HG02610 (cell line): ENCODE data around the gene SSUH2.
"Not testable (repeated sequence)": the region's sequence is repeated elsewhere in the genome, so short reads cannot be mapped to it uniquely, and the experiment has no call there.

Experiments used
- ATAC-seq: cut with Tn5 transposase; IDR thresholded peaks from one replicate; pipeline ENCODE4 v1.9.1; 2021; ENCODE audit warnings: mild to moderate bottlenecking, moderate library complexity; ENCODE audit not compliant: unreplicated experiment

Gene SSUH2, protein sequence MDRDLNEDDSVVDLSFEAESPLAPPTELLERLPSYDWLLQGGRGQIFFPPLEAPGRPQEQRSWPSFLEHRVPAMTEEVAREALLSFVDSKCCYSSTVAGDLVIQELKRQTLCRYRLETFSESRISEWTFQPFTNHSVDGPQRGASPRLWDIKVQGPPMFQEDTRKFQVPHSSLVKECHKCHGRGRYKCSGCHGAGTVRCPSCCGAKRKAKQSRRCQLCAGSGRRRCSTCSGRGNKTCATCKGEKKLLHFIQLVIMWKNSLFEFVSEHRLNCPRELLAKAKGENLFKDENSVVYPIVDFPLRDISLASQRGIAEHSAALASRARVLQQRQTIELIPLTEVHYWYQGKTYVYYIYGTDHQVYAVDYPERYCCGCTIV

DNA sequence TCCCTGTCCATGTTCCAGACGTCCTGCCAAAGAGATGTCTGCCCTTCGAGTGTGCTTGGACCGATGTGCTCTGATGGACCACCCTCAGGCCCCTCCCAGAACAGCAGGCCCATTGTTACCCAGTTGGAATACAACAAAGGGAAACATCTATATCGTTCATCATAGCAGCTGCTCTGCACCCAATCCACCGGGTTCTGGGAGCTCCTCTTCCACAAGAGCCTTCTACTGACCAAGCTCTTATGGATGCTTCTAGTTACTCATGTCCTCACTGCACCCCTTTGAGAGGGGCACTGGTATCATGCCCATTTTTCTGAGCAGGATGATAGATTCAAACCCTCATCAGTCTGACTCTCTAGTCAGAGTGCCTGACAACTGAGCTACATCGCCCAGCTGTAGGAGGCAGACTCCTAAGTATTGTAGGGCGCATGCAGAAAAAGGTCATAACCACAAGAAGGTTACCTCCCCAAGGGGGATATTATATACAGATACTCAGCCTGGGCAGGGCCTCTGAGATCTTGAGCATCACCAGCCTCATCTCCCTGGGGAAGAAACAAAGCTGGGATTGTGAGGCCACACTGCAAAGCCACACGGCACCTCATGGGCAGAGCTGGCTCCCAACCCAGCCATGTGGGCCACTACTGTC lies at the start of gene SSUH2:
TSS of gene SSUH2 (minus strand) at position 51 of the 643 bp plus-strand sequence. CDS start at position 11, 40 bp downstream.
- no peak for ATAC-seq

DNA sequence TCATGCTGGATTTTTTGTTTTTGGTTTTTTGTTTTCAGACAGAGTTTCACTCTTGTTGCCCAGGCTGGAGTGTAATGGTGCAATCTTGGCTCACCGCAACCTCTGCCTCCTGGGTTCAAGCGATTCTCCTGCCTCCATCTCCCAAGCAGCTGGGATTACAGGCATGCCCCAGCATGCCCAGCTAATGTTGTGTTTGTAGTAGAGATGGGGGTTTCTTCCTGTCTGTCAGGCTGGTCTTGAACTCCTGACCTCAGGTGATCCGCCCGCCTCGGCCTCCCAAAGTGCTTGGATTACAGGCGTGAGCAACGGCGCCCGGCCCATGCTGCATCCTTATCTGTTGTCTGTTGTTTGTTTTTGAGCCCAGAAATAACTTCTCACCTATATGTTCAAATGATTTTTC lies 46.7 kb upstream of the SSUH2 start:
- not testable (repeated sequence) for ATAC-seq

DNA sequence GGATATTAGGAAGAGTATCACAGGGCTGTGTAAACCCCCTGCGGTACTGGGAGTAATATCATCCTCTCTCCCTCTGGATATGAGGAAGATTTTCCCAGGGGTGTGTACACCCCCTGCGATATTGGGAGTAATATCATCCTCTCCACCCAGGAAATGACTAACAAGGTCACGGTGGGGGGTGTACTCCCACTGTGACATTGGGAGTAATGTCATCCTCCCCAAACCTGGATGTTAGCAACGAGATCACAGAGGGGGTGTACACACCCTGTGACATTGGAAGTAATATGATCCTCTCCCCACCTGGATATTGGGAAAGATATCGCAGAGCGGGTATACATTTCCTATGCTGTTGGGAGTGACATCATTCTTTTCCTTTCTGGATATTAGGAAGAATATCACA lies 40.4 kb upstream of the SSUH2 start:
- not testable (repeated sequence) for ATAC-seq

- not testable (repeated sequence) for ATAC-seq
These were observed 38.4 kb upstream of the SSUH2 start for GRCh38 chr3:8682850-8683574.

DNA sequence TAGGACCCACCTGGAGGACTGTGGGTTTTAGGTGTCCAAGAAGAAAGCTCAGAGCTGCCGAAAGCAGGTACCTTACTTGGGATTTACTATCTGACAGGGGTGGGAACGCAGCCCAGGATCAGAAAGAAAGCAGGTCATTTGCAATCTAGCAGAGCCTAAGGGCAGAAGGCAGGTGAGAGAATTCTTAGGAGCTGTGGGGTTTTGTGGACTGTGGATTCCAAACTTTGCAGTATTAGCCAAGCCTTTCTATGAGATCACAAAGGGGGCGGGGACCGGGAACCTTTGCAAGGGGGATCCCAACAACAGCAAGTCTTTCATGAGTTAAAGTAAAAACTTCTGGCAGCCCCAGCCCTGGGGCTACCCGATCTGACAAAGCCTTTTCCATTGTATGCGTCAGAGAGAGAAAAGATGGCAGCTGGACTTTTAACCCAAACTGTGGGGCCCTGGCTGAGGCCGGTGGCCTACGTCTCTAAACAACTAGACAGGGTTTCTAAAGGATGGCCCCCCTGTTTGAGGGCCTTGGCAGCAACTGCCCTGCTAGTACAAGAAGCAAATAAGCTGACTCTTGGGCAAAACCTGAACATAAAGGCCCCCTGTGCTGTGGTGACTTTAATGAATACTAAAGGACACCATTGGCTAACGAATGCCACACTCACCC lies 37.4 kb upstream of the SSUH2 start:
- ATAC-seq, result not testable (repeated sequence)

- ATAC-seq, result no peak
These were observed 36.8 kb upstream of the SSUH2 start for GRCh38 chr3:8681349-8681748.

GRCh38 chr3:8679817-8680553 lies 35.4 kb upstream of the SSUH2 start:
- ATAC-seq, result not testable (repeated sequence)

- ATAC-seq, result no peak
These were observed 34.2 kb upstream of the SSUH2 start for GRCh38 chr3:8678751-8679150.

DNA sequence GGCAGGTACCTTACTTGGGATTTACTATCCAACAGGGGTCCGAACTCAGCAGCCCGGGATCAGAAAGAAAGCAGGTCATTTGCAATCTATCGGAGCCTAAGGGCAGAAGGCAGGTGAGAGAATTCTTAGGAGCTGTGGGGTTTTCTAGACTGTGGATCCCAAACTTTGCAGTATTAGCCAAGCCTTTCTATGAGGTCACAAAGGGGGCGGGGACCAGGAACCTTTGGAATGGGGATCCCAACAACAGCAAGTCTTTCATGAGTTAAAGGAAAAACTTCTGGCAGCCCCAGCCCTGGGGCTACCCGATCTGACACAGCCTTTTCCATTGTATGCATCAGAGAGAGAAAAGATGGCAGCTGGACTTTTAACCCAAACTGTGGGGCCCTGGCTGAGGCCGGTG lies 32.7 kb upstream of the SSUH2 start:
- not testable (repeated sequence) for ATAC-seq

- not testable (repeated sequence) for ATAC-seq
These were observed 31.0 kb upstream of the SSUH2 start for GRCh38 chr3:8675591-8675990.

DNA sequence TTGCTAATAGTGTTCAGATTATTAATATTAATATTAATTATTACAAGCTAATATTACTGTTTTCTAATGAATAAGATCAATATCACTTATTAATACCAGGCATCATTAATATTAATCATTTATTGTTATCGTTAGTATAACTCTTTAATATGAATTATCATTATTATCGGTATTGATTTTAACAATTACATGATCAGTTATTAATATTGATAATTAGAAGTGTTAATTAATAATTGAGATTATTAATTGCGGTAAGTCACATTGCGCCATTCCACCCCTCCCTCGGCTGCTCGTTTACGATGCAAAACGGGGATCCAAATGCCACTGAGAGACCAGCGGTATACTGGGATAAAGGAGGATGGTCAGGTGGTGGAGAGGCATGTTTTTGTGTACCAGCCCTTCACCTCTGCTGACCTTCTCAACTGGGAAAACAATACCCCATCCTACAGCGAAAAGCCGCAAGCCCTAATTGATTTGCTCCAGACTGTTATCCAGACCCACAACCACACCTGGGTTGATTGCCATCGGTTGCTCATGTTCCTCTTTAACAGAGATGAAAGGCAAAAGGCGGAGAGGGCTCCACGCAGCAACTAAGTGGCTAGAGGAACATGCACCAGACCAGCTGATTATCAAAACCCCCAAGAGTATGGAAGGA lies 28.6 kb upstream of the SSUH2 start:
- no peak for ATAC-seq

- ATAC-seq, result no peak
These were observed 24.4 kb upstream of the SSUH2 start for GRCh38 chr3:8669019-8669418.

DNA sequence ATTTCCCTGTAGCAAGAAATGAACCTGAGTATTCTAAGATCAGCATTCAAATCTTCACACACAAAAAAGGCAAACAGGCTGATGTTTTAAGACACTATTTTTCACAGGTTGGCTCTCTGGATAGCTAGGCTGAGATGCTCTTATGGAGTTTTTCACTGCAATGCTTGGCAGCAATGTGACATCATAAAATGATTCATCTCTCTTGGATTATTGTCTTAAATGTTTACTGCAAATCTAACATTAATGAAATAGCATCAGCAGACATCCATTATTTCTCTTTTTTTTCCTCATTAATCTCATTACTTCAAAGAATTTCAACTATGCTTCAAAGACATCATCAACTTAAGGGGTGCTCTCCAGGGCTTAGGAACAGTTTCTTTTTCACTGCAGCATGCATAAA lies 23.6 kb upstream of the SSUH2 start:
- no peak for ATAC-seq

DNA sequence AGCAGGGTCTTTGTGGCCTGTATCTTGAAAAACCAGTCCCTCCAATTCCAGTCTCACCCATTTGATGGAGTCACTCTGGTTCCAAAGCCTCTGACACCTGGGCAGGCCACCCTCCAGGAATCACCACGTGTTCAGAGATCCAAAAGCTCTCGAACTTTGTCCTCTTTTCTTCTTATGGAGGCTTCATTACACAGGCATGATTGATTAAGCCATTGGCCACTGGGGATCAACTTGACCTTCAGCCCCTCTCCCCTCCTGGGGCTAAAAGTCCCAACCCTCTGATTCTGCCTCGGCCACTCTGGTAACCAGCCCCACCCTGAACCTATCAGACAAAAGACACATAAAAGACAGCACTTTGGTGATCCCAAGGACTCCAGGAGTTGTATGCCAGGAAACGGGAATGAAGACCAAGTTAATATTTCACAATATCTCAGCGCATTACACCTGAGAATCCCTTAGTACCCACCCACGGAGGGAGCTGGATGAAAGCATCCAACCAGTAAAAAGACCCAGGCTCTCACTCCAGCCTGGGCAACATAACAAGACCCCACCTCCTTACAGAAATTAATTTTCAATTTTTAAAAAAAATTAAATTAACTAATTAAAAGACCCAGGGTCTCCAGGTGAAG lies 23.0 kb upstream of the SSUH2 start:
- no peak for ATAC-seq

DNA sequence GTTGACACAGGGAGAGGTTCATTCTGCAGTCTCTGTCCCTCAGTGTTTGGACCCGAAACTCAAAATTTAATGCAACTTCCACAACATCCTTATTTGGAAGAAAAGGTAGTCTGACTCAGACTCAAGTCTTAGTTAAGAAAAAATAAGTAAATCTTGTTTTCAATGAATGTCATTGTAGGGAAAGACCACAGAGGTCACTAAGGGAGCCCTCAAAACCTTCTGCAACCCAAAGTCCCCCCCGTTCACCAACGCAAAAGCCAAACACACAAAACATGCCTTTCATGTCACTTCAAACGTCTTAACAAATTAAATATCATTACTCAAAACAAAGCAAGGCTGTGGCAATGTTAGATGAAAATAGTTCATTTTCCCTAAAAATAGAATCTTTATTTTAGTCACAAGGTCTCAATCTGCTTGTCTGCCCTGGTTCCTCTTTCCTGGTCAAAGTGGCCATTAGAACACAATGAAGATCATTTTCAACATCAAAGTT lies 20.9 kb upstream of the SSUH2 start:
- ATAC-seq, result peak; percentile 87

- no peak for ATAC-seq
These were observed 18.8 kb upstream of the SSUH2 start for GRCh38 chr3:8663177-8664061.

DNA sequence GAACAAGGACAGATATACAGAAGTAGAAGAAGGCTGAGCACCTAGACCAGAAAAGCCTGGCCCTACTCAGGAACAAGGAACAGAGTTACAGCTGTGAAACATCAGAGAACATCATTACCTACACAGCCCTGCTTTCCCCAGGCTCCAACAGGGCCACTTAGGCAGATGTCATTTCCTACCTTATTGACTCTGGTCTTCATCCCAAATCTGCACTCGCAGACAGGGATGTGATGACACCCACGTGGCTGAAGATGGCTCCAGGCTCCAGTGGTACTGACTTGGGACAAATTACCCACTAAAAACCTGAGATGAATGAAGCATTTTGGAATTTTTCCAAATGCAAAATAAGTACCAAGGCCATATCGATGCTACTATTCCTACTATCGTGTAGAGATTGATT lies 18.0 kb upstream of the SSUH2 start:
- ATAC-seq, result no peak
